A673 (cell line): Measurements from ENCODE around the gene PKD2L2. TPM values are rescaled to one million over a fixed set of nuclear protein-coding genes. Genes with fewer than 3 reads are reported as not detected.
"Not testable (repeated sequence)": the region's sequence is repeated elsewhere in the genome, so short reads cannot be mapped to it uniquely, and the experiment has no call there.

ENCODE experiments used
- BruUV-seq: library from RNA; stranded (reverse); fragments of 400-500 nt; replicated peaks from 2 replicates; lab custom pipeline; 2021; lab: Mats Ljungman, UMichigan
- CTCF ChIA-PET: fragments of 300-600 bp; sonication (Branson Sonifier 250); formaldehyde crosslinking; loops from one replicate; lab custom pipeline; 2022; ENCODE audit warnings: antibody characterized with exemption; lab: Charles Lee
- POLR2A ChIA-PET: fragments of 300-600 bp; sonication (Branson Sonifier 250); formaldehyde crosslinking; loops from one replicate; lab custom pipeline; 2022; ENCODE audit warnings: antibody characterized with exemption; ENCODE audit not compliant: low non-redundant PET; lab: Charles Lee
- DNase-seq: peaks from one replicate; pipeline ENCODE4 v3.0.0-alpha.2; 2015; ENCODE audit warnings: low spot score
- H3K27ac ChIP-seq: fragments of 200-600 bp; sonication (generic); 2 replicates; pipeline ENCODE4 v1.5.1; 2016; ENCODE audit warnings: mixed run types, low read depth, mild to moderate bottlenecking, mixed read lengths, antibody characterized with exemption, low read length; ENCODE audit not compliant: poor library complexity, severe bottlenecking
- H3K27me3 ChIP-seq: fragments of 200-600 bp; sonication (generic); replicated peaks from 2 replicates; pipeline ENCODE4 v1.6.1; 2017; ENCODE audit warnings: mixed run types, low read depth, mild to moderate bottlenecking, mixed read lengths, antibody characterized with exemption, low read length; ENCODE audit not compliant: insufficient read depth, poor library complexity
- H3K36me3 ChIP-seq: fragments of 200-600 bp; sonication (generic); 2 replicates; pipeline ENCODE4 v1.6.1; 2016; ENCODE audit warnings: mixed run types, mild to moderate bottlenecking, mixed read lengths, antibody characterized with exemption, low read length; ENCODE audit not compliant: insufficient read depth, poor library complexity, severe bottlenecking
- H3K4me1 ChIP-seq: fragments of 200-600 bp; sonication (generic); 2 replicates; pipeline ENCODE4 v1.6.1; 2017; ENCODE audit warnings: mixed run types, mild to moderate bottlenecking, mixed read lengths, antibody characterized with exemption, low read length; ENCODE audit not compliant: insufficient read depth, poor library complexity, severe bottlenecking
- H3K4me3 ChIP-seq: fragments of 200-600 bp; sonication (generic); 2 replicates; pipeline ENCODE4 v1.5.1; 2016; ENCODE audit warnings: low read depth, mixed run types, mild to moderate bottlenecking, mixed read lengths, low read length; ENCODE audit not compliant: poor library complexity, severe bottlenecking
- H3K9me3 ChIP-seq: fragments of 200-600 bp; sonication (generic); 2 replicates; pipeline ENCODE4 v1.6.1; 2016; ENCODE audit warnings: mixed run types, low read depth, mild to moderate bottlenecking, mixed read lengths, antibody characterized with exemption, low read length; ENCODE audit not compliant: poor library complexity, severe bottlenecking
- CTCF ChIP-seq: fragments of 300-800, 200-600 bp; sonication (generic); conservative IDR thresholded peaks from 2 replicates; pipeline ENCODE4 v1.5.1; 2017; ENCODE audit warnings: low read depth, mild to moderate bottlenecking, antibody characterized with exemption, low read length, moderate library complexity, mixed read lengths
- EZH2 ChIP-seq: fragments of 200-600 bp; sonication (generic); IDR thresholded peaks from 2 replicates; pipeline ENCODE4 v1.6.1; 2017; ENCODE audit warnings: borderline replicate concordance, low read depth, mild to moderate bottlenecking, mixed read lengths, antibody characterized with exemption, low read length; ENCODE audit not compliant: poor library complexity, severe bottlenecking
- intact Hi-C: fragments of 100-400 bp; cut with micrococcal nuclease; formaldehyde crosslinking; loops from one replicate; pipeline ENCODE4 v1.10.0; 2022; ENCODE audit not compliant: unreplicated experiment
- total RNA-seq: library from RNA; stranded (reverse); gene quantifications from 2 replicates; pipeline ENCODE4 v1.2.3, GENCODE V29; 2021

PKD2L2 gene
- total RNA-seq, 1 experiment from 2014 or later, result not detected

GRCh38 chr5:137845472-137845871 is 43.8 kb upstream of the PKD2L2 start:
- intact Hi-C loops, result no loop called here
- no peak overlapping the region for H3K4me3 ChIP-seq
- H3K4me1 ChIP-seq, result no peaks in the 10 kb centered on the region
- no TSS peak for BruUV-seq
- DNase-seq, result no peak
- H3K36me3 ChIP-seq, result no peaks in the 10 kb centered on the region
- H3K27me3 ChIP-seq, result no peaks in the 10 kb centered on the region
- H3K9me3 ChIP-seq, result no peaks in the 10 kb centered on the region
- ChIA-PET CTCF (no interaction called here), POLR2A (no interaction called here)
- TF ChIP-seq CTCF (no peak), EZH2 (no peak)
- H3K27ac ChIP-seq, result no peak overlapping the region

- ChIA-PET CTCF (no interaction called here), POLR2A (no interaction called here)
- no peaks in the 10 kb centered on the region for H3K9me3 ChIP-seq
- DNase-seq, result no peak
- no peaks in the 10 kb centered on the region for H3K4me1 ChIP-seq
- H3K4me3 ChIP-seq, result no peak overlapping the region
- H3K27ac ChIP-seq, result no peak overlapping the region
- no peaks in the 10 kb centered on the region for H3K27me3 ChIP-seq
- H3K36me3 ChIP-seq, result no peaks in the 10 kb centered on the region
- intact Hi-C loops, result no loop called here
- TF ChIP-seq EZH2 (no peak), CTCF (no peak)
- no TSS peak for BruUV-seq
Measured at GRCh38 chr5:137847687-137848086, 41.6 kb upstream of the PKD2L2 start.

- DNase-seq, H3K36me3 ChIP-seq, H3K27ac ChIP-seq, POLR2A ChIA-PET, H3K9me3 ChIP-seq, H3K27me3 ChIP-seq, BruUV-seq, CTCF ChIA-PET, intact Hi-C loops, H3K4me3 ChIP-seq, H3K4me1 ChIP-seq: not testable (repeated sequence)
Measured at GRCh38 chr5:137853165-137853564, 36.1 kb upstream of the PKD2L2 start.

GRCh38 chr5:137856201-137856600 is 33.1 kb upstream of the PKD2L2 start:
- BruUV-seq, result no TSS peak
- CTCF ChIA-PET, result no interaction called here
- Histone ChIP-seq H3K27ac (no peak overlapping the region), H3K27me3 (peaks cover 4% of the 10 kb centered on the region), H3K4me1 (no peaks in the 10 kb centered on the region), H3K36me3 (no peaks in the 10 kb centered on the region), H3K4me3 (no peak overlapping the region), H3K9me3 (no peaks in the 10 kb centered on the region)
- intact Hi-C loops, result no loop called here
- DNase-seq, result no peak
- TF ChIP-seq EZH2 (no peak), CTCF (no peak)
- POLR2A ChIA-PET, result no interaction called here
